ENCODE data around the gene GGA1.

The GGA1 gene

DNA sequence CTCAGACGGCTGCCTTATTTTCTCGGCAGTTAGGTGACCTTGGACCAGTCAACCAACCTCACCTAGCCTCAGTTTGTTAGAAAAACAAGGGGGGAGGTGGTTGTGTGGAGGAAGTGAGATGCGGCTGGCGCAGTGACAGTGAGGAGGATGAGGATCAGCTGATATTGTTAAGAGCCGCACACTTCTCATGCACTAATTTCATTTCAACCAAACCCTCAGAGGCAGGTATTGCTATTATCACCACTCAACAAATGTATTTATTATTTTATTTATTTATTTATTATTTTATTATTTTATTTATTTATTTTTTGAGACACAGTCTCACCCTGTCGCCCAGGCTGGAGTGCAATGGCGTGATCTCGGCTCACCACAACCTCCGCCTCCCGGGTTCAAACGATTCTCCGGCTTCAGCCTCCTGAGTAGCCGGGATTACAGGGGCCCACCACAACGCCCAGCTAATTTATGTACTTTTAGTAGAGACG is 68.9 kb downstream of the GGA1 start:
- Histone ChIP-seq H3K27ac (ENCODE audit: low read length) (peak overlapping the region; percentile 78), H3K4me3 (ENCODE audit: low read length) (peak overlapping the region; percentile 78), H3K9me3 (ENCODE audit: insufficient read depth, low read length) (no peaks in the 10 kb centered on the region), H2AFZ (ENCODE audit: low read depth, low read length) (peak overlapping the region; percentile 93), H3K4me1 (ENCODE audit: low read length) (peaks cover 38% of the 10 kb centered on the region), H3K36me3 (replicated peaks; ENCODE audit: low read depth, low read length) (no peaks in the 10 kb centered on the region), H3K27me3 (ENCODE audit: low read depth, low read length) (no peaks in the 10 kb centered on the region), H3K79me2 (ENCODE audit: low read length) (peaks cover 12% of the 10 kb centered on the region; the same call in 1 of the 2 replicates), H3K9ac (ENCODE audit: low read length) (peak overlapping the region; percentile 80), H4K20me1 (ENCODE audit: insufficient read depth, low read length) (no peaks in the 10 kb centered on the region), H3K4me2 (ENCODE audit: low read length) (peak overlapping the region; percentile 78)
- no peak for TF ChIP-seq CTCF (IDR thresholded peaks at IDR 0.05; ENCODE audit: low read depth, low read length)
- no peak for TF ChIP-seq EZH2phosphoT487 (IDR thresholded peaks at IDR 0.05; ENCODE audit: low read depth)

DNA sequence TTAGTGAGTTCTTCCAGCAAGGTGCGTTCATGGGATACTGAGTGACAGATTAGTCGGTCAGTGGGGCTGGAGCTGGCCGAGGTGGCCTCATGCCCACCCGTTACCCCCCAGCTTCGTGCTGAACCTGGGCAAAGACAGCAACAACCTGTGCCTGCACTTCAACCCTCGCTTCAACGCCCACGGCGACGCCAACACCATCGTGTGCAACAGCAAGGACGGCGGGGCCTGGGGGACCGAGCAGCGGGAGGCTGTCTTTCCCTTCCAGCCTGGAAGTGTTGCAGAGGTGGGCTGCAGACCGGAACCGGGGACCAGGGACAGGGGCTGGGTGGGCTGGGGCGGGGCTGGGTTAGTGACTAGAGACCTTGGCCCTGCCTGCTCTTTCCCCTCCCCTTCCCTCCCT is 69.7 kb downstream of the GGA1 start:
- no peak for TF ChIP-seq CTCF (IDR thresholded peaks at IDR 0.05; ENCODE audit: low read depth, low read length)
- no peak for TF ChIP-seq EZH2phosphoT487 (IDR thresholded peaks at IDR 0.05; ENCODE audit: low read depth)
- H3K27me3 ChIP-seq (ENCODE audit: low read depth, low read length) = no peaks in the 10 kb centered on the region
- no peak overlapping the region for H3K27ac ChIP-seq (ENCODE audit: low read length)
- 0 out of 2 replicates have a peak overlapping the region, but pooled peaks have one; percentile 78 for H3K4me2 ChIP-seq (ENCODE audit: low read length)
- no peak overlapping the region for H3K4me3 ChIP-seq (ENCODE audit: low read length)
- peaks cover 12% of the 10 kb centered on the region; the same call in 1 of the 2 replicates for H3K79me2 ChIP-seq (ENCODE audit: low read length)
- H3K4me1 ChIP-seq (ENCODE audit: low read length) = peaks cover 33% of the 10 kb centered on the region
- no peaks in the 10 kb centered on the region for H3K36me3 ChIP-seq (replicated peaks; ENCODE audit: low read depth, low read length)
- H3K9me3 ChIP-seq (ENCODE audit: insufficient read depth, low read length) = no peaks in the 10 kb centered on the region
- no peaks in the 10 kb centered on the region for H4K20me1 ChIP-seq (ENCODE audit: insufficient read depth, low read length)
- H2AFZ ChIP-seq (ENCODE audit: low read depth, low read length) = no peak overlapping the region
- H3K9ac ChIP-seq (ENCODE audit: low read length) = no peak overlapping the region

GRCh38 chr22:37679670-37680069 is 71.0 kb downstream of the GGA1 start:
- Histone ChIP-seq H4K20me1 (ENCODE audit: insufficient read depth, low read length) (no peaks in the 10 kb centered on the region), H3K9me3 (ENCODE audit: insufficient read depth, low read length) (no peaks in the 10 kb centered on the region), H3K27ac (ENCODE audit: low read length) (no peak overlapping the region)

More at GRCh38 chr22:37679670-37680069, 71.0 kb downstream of the GGA1 start:
- H3K9ac ChIP-seq (ENCODE audit: low read length) = no peak overlapping the region
- no peak overlapping the region for H2AFZ ChIP-seq (ENCODE audit: low read depth, low read length)
- H3K79me2 ChIP-seq (ENCODE audit: low read length) = peaks cover 12% of the 10 kb centered on the region; the same call in 1 of the 2 replicates
- H3K4me2 ChIP-seq (ENCODE audit: low read length) = no peak overlapping the region
- H3K4me3 ChIP-seq (ENCODE audit: low read length) = no peak overlapping the region
- peaks cover 33% of the 10 kb centered on the region for H3K4me1 ChIP-seq (ENCODE audit: low read length)
- no peak for TF ChIP-seq CTCF (IDR thresholded peaks at IDR 0.05; ENCODE audit: low read depth, low read length)
- TF ChIP-seq EZH2phosphoT487 (IDR thresholded peaks at IDR 0.05; ENCODE audit: low read depth) = no peak
- H3K27me3 ChIP-seq (ENCODE audit: low read depth, low read length) = no peaks in the 10 kb centered on the region
- no peaks in the 10 kb centered on the region for H3K36me3 ChIP-seq (replicated peaks; ENCODE audit: low read depth, low read length)
